ENCODE measurements around the gene PAQR6.

The PAQR6 gene, protein sequence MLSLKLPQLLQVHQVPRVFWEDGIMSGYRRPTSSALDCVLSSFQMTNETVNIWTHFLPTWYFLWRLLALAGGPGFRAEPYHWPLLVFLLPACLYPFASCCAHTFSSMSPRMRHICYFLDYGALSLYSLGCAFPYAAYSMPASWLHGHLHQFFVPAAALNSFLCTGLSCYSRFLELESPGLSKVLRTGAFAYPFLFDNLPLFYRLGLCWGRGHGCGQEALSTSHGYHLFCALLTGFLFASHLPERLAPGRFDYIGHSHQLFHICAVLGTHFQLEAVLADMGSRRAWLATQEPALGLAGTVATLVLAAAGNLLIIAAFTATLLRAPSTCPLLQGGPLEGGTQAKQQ

DNA sequence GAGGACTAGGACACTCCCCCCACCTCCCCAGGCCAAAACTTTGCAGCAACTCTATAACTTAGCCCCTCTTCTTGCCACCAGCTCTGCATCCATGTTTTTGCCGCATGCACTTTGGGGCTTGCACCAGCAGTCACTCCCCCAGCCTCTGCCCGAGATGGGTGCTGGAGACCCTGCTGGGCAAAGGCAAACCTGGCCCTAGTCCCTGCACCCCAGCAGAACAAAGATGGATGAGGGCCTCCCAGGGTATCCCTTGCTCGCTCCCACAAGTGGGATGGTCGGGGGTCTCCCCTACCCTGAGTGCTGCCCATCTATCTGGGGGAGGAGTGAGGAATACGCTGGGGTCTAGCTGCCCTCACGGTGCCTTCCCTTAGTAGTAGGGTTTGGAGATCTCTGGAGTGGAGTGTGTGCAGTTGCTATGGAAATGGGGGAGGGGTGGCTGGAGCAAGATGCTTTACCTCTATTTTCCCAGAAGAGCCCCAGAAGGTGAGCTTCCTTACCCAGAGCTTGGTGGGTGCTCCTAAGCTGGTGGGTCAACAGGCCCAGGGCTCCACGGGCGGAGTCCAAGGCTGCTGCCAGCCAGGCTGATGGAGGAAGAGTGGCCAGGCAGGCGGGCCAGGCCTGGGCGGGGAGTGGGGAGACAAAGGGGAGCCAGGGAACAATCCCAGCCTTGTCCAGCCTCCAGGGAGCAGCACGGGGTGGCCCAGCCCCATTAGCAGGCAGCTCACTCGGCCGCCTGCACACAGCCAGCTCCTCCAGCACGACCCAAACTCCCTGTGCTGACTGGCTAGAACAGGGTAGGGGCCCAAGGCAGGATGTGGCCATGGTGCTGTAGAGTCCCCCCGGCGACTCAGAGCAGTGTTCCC, at the start of gene PAQR6:
PAQR6 (minus strand) TSS at position 597 of the 863 bp plus-strand sequence. CDS start 1,325 bp downstream, outside the sequence.
- no peak for DNase-seq

DNA sequence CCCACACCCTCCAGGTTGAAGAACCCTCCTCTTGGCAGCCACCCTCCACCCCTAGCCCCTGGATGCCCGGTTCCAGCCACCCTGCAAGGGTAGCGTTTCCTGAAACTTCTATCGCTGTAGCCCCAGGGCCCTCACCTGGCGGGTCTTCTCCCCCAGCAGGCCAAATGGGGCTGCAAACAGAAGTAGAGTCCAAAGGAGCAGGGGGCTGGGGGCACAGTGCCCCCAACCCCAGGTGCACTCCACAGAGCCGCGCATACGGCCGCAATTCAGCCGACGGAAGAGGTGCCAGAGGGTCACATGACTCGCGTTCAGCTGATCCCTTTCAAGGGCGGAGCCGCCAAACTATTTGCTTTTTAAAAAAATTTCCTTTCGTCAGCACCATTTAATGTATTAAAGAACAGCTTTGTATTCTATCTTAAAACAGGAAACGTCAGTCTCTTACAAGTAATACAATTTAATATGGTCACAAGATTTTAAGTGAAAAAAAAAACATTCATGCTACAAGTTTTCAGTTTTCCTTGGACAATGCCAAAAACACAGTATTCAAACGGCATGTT, 47.6 kb upstream of the PAQR6 start, which contains the start of gene GLMP:
GLMP (minus strand) TSS at position 289 of the 557 bp plus-strand sequence; CDS start at position 255, 34 bp downstream.
- DNase-seq, result peak; percentile 17

DNA sequence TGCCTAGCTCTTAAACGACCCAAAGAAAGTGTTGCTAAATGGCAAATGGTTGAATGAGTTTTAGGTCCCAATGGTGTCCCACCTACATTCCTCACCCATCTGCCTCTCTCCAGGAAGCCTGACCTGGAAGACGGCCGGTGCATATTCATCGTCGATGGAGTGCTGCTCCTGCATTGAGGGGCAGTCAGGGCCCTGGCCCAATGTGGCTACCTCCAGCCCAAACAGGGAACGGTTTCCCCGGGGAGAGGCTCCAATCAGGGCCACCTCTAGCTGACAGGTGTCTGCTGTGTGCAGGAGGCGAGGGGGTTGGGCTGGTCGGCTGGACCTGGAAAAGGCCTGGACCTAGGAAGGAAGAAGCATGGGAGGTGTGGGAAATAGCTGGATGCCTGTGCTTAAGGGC, 46.0 kb upstream of the PAQR6 start:
- DNase-seq, result no peak

DNA sequence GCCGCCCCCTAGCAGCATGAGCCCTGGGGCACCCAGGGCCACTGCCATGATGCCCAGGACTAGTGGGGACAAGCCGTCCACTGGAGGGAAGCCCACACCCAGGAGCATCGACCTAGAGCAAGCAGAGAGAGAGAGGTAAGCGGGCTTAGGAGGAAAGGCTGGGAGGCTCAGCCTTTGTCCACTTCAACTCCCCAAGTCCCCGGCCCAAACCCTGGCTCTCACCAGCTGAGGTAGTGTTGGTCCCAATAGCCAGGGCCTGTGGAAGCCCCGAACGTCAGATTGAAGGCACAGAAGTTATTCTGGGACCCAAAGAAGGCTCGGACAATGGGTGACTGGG, 45.2 kb upstream of the PAQR6 start:
- DNase-seq, result no peak

DNA sequence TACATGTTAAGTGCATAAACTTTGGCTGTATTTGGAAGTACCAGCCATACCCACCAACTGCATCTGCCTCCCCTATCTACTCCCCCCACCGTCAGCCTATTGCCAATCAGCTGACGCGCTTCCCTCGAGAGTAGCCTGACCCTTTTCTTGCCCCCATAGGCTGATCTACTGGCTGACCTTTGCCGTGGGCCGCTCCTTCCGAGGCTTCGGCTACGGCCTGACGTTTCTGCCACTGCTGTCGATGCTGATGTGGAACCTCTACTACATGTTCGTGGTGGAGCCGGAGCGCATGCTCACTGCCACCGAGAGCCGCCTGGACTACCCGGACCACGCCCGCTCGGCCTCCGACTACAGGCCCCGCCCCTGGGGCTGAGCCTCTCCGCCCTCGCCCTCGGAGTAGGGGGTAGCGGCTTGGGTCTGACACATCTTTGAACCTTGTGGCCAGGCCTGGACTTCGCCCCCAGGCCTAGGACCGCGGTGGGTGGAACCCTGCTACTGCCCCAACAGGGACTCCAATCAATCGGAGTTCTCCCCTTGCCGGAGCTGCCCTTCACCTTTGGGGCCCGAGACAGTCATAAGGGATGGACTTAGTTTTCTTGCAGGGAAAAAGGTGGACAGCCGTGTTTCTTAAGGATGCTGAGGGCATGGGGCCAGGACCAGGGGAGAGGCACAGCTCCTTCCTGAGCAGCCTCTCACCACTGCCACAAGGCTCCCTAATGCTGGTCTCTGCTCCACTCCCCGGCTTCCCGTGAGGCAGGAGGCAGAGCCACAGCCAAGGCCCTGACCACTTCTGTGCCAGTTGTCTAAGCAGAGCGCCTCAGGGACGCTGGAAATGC, 43.6 kb upstream of the PAQR6 start:
- peak; percentile 68 for DNase-seq

DNA sequence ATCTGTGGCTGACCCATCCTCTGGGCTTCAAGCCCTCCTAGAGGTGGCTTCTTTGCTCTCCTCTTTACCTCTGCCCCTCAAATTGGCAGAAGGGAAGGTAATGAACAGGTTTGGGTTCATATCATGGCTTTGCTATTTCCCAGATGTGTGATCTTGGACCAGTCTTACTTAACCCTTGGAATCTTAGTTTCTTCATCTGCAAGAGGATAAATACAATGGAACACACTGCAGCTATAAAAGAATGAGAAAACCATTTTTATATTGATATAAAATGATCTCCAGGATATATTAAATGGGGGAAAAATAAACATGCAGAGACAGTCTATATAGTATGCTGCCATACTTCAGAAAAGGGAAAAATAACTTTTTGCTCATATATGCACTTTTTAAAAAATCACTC, 42.0 kb upstream of the PAQR6 start:
- no peak for DNase-seq

DNA sequence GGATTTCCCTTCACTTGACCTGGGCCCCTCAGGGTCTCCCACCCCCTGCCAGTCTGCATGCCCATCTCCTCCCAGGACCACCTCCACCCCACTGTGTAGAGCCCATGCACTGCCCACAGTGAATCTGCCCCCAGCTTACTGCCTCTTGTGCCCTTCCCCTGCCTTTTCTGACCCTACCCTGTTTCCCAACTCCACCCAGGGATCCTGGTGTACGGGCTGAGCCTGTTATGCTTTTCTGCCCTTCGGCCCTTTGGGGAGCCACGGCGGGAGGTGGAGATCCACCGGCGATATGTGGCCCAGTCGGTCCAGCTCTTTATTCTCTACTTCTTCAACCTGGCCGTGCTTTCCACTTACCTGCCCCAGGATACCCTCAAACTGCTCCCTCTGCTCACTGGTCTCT, 38.2 kb upstream of the PAQR6 start:
- no peak for DNase-seq

DNA sequence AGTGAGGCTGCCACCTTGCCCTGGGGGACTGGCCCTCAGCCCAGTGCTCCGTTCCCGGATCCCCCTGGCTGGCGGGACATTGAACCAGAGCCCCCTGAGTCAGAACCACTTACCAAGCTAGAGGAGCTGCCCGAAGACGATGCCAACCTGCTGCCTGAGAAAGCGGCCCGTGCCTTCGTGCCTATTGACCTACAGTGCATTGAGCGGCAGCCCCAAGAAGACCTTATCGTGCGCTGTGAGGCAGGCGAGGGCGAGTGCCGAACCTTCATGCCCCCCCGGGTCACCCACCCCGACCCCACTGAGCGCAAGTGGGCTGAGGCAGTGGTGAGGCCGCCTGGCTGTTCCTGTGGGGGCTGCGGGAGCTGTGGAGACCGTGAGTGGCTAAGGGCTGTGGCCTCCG, 37.6 kb upstream of the PAQR6 start:
- no peak for DNase-seq

DNA sequence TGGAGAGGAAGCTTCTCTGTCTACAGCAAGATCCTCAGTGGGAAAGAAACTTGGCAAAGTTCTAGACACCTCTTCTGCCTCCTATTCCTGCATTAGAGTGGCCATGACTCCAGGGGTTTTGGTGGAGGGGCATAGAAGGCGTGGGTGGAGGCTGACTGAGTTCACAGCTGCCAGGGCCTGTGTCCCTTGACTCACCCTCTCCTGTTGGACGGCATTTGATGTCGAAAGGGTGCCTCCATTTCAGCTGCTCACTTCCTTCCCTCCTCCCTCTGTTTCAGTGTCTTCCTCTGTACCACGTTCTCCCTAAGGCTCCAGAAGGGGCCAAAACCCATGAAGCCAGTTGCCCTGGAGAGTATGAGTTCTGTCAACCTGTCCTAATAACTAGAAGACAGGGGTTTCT, 36.9 kb upstream of the PAQR6 start:
- DNase-seq, result no peak

DNA sequence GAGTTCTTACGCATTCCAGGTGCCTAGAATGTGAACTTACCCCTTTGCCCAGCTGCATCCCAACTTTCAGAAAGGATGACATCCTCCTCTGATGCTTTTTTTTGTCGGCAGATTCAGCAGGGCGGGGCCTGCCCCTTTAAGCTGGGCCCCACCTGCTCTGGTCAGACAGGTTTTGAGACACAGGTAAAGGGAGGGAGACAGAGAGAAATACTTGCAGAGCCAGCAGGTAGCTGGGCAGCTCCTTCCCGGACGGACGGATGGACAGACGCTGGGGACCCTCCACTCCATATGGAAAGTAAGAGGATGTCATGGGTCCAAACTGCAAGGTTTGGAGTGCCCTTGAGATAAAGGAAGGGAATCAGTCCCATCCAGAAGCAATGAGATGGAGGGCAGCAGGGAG, 36.3 kb upstream of the PAQR6 start, which contains the start of gene TMEM79:
TMEM79 (plus strand) TSS at position 214 of the 400 bp plus-strand sequence. CDS start 902 bp downstream, outside the sequence.
- DNase-seq, result no peak

DNA sequence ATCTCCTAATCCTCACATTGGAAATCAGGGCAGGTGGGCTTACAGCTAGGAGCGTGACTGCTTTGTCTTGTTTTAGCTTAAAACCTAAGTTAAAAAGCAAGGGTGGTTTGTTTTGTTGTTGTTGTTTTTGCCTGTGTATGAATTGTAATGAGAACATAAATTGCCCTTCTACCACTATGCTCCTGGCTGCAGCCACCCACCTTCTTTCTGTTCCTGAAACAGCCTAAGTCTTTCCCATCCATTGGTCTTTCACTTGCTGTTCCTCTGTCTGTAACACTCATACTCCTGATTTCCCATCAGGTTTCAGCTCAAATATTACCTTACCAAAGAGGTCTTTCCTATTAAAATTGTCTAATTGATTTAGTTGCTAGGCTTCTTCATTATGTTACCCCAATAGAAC, 35.7 kb upstream of the PAQR6 start:
- no peak for DNase-seq

DNA sequence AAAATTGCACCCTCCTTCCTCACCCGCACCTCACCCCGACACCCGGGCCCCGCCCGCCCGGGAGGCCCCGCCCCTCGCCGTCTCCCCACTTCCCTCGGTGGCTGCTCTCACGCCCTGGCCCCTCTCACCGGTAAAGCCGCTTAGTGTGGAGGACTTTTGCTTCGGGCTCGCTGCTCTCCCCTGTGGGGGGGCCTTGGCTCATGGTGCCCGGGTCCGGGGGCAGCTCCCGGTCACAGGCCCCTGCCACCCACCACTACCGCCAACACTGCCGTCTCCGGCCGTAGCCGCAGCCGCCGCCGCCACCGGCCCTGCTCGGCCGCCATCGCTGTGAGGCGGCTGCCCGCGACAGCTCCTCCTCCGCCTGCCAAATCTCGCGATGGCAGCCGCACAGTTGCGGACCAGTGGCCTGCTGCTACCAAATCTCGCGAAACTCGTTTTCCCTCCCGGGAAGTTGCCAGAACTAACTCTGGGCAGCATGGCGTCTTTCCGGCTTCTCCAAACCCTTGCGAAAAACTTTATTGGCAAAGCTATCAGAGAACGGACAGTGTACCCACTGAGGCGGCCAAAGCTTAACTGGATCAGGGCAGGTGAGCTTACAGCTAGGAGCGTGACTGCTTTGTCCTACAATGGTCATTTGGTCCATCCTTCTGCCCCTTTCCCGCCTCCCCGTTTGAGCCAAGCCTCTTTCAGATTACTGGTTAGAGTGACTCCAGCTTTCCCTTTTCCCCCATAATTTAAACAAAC, 34.8 kb upstream of the PAQR6 start, which contains the start of gene SMG5:
SMG5 (minus strand) TSS at position 347 of the 744 bp plus-strand sequence; CDS start at position 202, 145 bp downstream.
- DNase-seq, result peak; percentile 97

DNA sequence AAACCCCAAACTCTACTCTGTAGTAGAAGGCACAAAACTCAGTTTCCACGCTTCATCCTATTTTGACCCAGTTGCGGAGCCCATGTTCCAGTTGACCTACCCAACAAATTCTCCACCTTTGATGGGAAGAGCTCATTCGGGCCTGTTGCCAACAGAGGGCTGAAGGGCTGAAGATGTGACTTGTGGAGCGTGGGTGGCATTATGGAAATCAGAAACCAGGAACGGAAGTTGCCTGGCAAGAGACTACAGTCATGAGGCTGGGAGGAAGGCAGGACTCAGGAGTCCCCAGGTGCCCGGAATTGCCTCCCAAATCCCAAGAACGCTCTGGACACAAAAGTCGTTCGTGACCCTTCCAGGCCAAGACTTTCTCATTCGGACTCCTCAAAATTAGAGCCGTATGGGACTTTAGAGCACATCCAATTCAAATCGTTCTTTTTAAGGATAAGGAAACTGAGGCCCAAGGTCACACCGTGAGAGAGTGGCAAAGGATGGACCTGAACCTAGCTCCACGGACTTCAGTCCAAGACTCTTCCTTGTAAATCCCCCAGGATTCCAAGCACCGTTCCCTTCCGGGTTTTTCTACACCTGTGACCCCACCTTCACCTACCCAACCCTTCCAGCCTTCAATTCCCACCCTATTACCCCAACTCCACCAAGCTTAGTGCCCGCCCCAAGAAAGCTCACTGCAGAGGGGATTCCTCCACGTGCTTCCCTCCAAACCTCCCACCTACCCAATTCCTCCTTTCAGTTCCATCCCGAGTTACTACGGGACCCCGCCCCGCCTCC, 34.0 kb upstream of the PAQR6 start:
- no peak for DNase-seq

DNA sequence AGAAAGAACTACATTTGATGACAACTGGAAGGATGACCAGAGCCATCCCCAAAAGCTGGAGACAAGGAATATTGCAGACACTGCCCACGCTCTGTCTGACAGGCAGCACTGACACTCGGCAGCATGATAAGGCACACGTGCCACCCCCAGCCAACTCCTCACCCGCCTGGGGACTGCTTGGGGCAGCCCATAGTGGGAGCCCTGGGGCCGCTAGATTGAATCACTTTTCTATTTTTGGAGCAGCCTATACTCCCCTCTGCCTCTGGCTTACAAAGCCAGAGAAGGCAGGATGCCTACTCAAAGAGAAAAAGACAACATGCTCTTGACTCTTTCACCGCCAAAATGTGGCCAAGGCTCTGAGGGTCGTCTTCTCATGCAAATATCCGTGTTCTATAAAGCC, 33.4 kb upstream of the PAQR6 start:
- DNase-seq, result peak; percentile 12

DNA sequence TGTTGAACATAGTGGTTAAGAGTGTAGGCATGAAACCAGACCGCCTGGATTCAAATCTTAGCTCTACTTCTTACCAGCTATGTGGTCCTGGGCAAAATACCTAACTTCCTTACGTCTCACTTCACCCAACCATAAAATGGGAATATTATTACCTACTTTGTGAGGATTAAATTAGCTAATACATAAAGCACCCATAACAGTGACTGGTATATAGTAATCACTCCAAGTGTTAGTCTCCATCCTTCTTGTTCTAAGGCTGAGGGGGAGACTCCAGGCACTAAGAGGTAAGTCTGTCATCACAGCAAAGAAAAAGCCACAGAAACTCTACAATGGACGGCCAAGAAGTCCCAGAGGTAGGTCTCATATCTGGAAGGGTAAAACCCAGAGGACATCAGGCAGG, 32.0 kb upstream of the PAQR6 start:
- DNase-seq, result no peak

DNA sequence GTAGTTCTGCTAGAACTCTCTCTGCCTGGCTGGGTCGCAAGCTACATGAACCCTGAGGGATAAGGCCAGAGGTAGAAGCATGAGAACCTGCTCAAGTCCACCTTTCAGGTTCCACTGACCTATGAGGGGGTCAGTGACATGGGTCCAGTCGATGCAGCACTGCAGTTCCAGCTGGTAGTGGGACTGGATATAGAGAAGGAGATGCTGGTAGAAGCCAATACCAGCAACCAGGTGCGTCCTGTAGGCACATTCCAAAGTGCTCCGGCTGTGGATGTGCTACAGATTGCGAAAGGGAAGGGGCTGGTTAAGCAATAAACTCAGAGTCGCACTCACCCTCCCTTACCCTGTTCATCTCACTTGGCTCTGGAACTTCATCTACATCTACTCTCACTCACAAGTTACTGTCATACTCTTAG, 29.1 kb upstream of the PAQR6 start:
- DNase-seq, result no peak

DNA sequence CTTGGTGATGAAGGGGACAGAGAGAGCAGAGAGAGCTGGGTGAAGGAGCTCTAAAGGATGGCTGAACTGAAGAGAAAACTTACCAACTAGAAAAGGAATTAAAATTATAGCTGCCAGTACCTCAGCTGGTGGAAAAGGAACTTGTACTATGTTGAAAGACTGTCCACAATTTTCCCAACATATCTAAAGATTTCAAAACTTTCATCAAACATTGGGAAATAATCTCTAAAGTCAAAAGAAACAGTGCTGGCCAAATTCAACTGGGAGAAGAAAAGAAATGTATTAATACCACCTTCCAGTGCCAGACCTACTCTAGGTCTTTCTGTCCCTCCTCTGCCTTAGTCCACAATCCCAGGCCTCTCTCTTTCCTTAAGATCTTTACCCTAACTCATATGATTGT, 28.7 kb upstream of the PAQR6 start:
- no peak for DNase-seq

DNA sequence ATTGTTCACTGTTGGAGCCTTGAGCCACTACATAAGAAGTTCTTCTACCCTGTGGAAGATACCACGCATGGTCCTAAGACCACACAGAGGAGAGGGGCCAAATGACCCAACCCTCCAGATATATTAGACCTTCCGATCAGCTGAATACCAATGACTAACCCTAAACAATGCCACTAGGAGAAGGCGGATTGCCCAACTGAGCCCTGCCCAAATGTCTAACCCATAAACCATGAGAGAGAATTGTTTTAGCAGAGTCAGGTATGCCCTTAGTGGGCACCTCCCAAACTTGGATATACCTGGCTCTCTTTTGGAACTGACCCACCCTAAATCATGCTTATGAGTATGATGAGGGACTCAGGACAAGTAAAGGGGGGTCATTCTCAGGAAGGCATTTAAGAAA, 22.5 kb upstream of the PAQR6 start:
- no peak for DNase-seq

DNA sequence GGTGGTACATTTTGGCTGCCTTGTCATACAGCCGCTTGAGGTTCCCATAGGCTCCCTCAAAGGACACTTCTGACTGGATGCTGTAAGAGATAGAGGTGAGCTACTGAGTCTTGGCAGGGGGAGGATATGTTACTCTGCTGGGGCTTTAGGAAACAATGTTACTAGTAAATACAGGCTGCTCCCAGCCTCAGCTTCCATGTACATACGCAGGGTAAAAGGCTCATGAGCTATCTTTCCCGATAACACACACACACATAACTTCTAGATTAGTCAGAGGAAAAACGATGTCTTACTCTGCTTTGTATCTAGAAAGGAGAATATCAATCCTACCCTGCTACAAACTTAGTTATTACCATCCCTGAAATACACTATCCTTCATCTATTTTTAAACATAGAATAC, 20.5 kb upstream of the PAQR6 start:
- DNase-seq, result no peak

DNA sequence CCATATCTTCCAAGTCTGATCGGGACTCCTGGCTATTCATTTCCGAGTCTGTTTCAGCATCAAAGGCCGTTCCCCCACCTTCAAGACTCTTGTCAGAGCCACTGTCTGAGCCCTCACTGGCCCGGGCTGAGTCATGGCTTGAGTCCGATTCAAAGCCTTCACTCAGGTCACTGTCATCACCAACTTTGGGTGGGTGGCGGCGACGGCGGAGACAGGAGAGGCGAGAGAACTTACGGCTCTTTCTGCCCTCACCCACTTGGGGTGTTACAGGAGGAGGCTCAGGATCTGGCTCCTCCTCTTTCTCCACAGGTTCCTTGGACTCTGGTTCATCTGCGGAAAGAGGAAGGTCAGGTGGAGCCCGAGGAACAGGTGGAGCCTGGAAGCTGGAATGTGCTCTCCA, 18.2 kb upstream of the PAQR6 start:
- no peak for DNase-seq

DNA sequence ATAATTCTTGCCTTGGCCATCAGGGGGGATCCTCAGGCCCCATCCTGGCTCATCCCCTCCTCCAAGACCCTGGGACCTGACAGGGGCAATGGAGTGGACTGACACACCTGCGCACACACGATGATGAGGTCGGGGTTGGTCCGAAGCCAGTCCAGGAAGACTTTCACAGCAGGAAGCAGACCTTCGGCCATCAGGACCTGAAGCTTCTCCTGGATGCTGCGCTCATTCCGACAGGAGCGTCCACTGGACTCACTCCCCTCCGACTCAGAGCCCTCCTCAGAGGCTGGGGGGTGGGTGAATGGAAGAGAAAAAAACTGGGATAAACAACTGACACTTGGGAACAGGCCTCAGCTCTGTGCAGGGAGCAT, 15.4 kb upstream of the PAQR6 start:
- DNase-seq, result no peak

Data from amniotic stem cell (primary cell).